Sigmoid colon (tissue), 3 donors: ENCODE results near the gene RDX.

Experiments used
- POLR2A ChIP-seq, 2 donors: fragments of 450-650 bp; IDR thresholded peaks; one replicate each; pipeline ENCODE4 v1.6.1; 2016; ENCODE audit warnings: antibody characterized with exemption in 2 of 2, mild to moderate bottlenecking in 2 of 2, moderate library complexity in 2 of 2
- TF ChIP-seq, protein P1 (sequence below), 4 experiments: fragments of 450-650 bp in 3 of 4; fragments of 200-600 bp in 1 of 4; IDR thresholded peaks; one replicate each; pipeline ENCODE4 v1.5.1; 2016 to 2019; ENCODE audit warnings: antibody characterized with exemption in 4 of 4, mild to moderate bottlenecking in 3 of 4, moderate library complexity in 2 of 4

DNA sequence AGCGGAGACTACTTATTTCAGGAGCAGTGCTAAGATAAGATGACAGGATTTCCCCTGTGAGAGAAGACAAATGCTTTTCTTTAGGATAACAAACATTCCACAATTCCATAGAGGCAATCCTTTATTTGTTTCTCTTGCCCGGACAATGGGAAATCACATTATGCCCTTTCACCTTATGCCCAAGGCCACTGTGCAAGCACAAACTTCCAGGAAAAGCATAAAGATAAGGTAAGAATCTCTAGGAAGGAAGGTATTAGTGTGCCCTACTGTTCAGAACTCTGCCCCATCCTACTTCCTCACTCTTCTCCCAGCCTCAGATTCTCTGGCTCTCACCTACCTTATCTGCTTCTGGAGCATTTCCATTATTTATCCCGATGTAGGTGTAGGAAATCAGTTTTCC, 23.1 kb upstream of the RDX start:
- TF ChIP-seq, protein P1, sequence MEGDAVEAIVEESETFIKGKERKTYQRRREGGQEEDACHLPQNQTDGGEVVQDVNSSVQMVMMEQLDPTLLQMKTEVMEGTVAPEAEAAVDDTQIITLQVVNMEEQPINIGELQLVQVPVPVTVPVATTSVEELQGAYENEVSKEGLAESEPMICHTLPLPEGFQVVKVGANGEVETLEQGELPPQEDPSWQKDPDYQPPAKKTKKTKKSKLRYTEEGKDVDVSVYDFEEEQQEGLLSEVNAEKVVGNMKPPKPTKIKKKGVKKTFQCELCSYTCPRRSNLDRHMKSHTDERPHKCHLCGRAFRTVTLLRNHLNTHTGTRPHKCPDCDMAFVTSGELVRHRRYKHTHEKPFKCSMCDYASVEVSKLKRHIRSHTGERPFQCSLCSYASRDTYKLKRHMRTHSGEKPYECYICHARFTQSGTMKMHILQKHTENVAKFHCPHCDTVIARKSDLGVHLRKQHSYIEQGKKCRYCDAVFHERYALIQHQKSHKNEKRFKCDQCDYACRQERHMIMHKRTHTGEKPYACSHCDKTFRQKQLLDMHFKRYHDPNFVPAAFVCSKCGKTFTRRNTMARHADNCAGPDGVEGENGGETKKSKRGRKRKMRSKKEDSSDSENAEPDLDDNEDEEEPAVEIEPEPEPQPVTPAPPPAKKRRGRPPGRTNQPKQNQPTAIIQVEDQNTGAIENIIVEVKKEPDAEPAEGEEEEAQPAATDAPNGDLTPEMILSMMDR (IDR thresholded peaks at IDR 0.05), result no peak
- no peak for TF ChIP-seq POLR2A (IDR thresholded peaks at IDR 0.05)
